IPS-18c (cell line): ENCODE data around the gene ADCY5.

ENCODE experiments used
- H3K4me3 ChIP-seq: 2 replicates; pipeline ENCODE4 v1.7.0; 2013; ENCODE audit warnings: low read depth, mild to moderate bottlenecking, low read length, moderate library complexity; ENCODE audit not compliant: insufficient read depth
- H3K9me3 ChIP-seq: one replicate; pipeline ENCODE4 v1.6.1; 2013; ENCODE audit warnings: mild to moderate bottlenecking, low read length, moderate library complexity; ENCODE audit not compliant: control insufficient read depth, insufficient read depth

ADCY5 gene

GRCh38 chr3:123333401-123333800 lies 115.5 kb downstream of the ADCY5 start:
- H3K4me3 ChIP-seq = no peak overlapping the region; the same call in 1 of the 2 replicates
- H3K9me3 ChIP-seq = no peaks in the 10 kb centered on the region

- no peak overlapping the region for H3K4me3 ChIP-seq
- no peaks in the 10 kb centered on the region for H3K9me3 ChIP-seq
These were observed 116.7 kb downstream of the ADCY5 start for GRCh38 chr3:123332124-123332641.

- Histone ChIP-seq H3K4me3 (no peak overlapping the region), H3K9me3 (no peaks in the 10 kb centered on the region)
These were observed 117.2 kb downstream of the ADCY5 start for GRCh38 chr3:123331651-123332050.

- Histone ChIP-seq H3K9me3 (no peaks in the 10 kb centered on the region), H3K4me3 (no peak overlapping the region)
These were observed 117.9 kb downstream of the ADCY5 start for GRCh38 chr3:123331006-123331405.

GRCh38 chr3:123330441-123330991 lies 118.4 kb downstream of the ADCY5 start:
- no peak overlapping the region for H3K4me3 ChIP-seq
- H3K9me3 ChIP-seq = no peaks in the 10 kb centered on the region

GRCh38 chr3:123329636-123330340 lies 119.1 kb downstream of the ADCY5 start:
- H3K4me3 ChIP-seq = no peak overlapping the region
- H3K9me3 ChIP-seq = no peaks in the 10 kb centered on the region

- no peaks in the 10 kb centered on the region for H3K9me3 ChIP-seq
- no peak overlapping the region for H3K4me3 ChIP-seq
These were observed 119.8 kb downstream of the ADCY5 start for GRCh38 chr3:123328851-123329635.

GRCh38 chr3:123327956-123328850 lies 120.7 kb downstream of the ADCY5 start:
- Histone ChIP-seq H3K4me3 (no peak overlapping the region), H3K9me3 (no peaks in the 10 kb centered on the region)

GRCh38 chr3:123327480-123327879 lies 121.4 kb downstream of the ADCY5 start:
- H3K4me3 ChIP-seq = no peak overlapping the region
- no peaks in the 10 kb centered on the region for H3K9me3 ChIP-seq

GRCh38 chr3:123326531-123326930 lies 122.4 kb downstream of the ADCY5 start:
- no peaks in the 10 kb centered on the region for H3K9me3 ChIP-seq
- no peak overlapping the region for H3K4me3 ChIP-seq

GRCh38 chr3:123325766-123326256 lies 123.1 kb downstream of the ADCY5 start:
- Histone ChIP-seq H3K4me3 (no peak overlapping the region), H3K9me3 (no peaks in the 10 kb centered on the region)

- no peak overlapping the region for H3K4me3 ChIP-seq
- H3K9me3 ChIP-seq = no peaks in the 10 kb centered on the region
These were observed 123.8 kb downstream of the ADCY5 start for GRCh38 chr3:123324880-123325765.

GRCh38 chr3:123323781-123324180 lies 125.1 kb downstream of the ADCY5 start:
- no peak overlapping the region for H3K4me3 ChIP-seq
- H3K9me3 ChIP-seq = no peaks in the 10 kb centered on the region

GRCh38 chr3:123322866-123323265 lies 126.0 kb downstream of the ADCY5 start:
- H3K4me3 ChIP-seq = no peak overlapping the region

GRCh38 chr3:123321806-123322205 lies 127.1 kb downstream of the ADCY5 start:
- H3K9me3 ChIP-seq = no peaks in the 10 kb centered on the region
- no peak overlapping the region for H3K4me3 ChIP-seq

More at GRCh38 chr3:123322866-123323265, 126.0 kb downstream of the ADCY5 start:
- no peaks in the 10 kb centered on the region for H3K9me3 ChIP-seq

- Histone ChIP-seq H3K4me3 (no peak overlapping the region), H3K9me3 (no peaks in the 10 kb centered on the region)
These were observed 128.7 kb downstream of the ADCY5 start for GRCh38 chr3:123320221-123320620.
